WTC11 (cell line): ENCODE measurements around the gene IFT52. TPM values are rescaled to one million over a fixed set of nuclear protein-coding genes. Genes with fewer than 3 reads are reported as not detected.

Source experiments
- ATAC-seq: fragments of 200-7000 bp; cut with Tn5 transposase; 2 replicates; pipeline ENCODE4 v1.10.0; 2021; ENCODE audit warnings: mild to moderate bottlenecking, moderate library complexity
- CTCF ChIA-PET: fragments of 300-600 bp; sonication (Branson Sonifier 250); formaldehyde crosslinking; loops from one replicate; lab custom pipeline; 2021; ENCODE audit warnings: antibody characterized with exemption; lab: Charles Lee
- POLR2A ChIA-PET: fragments of 350-600 bp; sonication (Branson Sonifier 250); formaldehyde crosslinking; loops from one replicate; lab custom pipeline; 2021; ENCODE audit warnings: antibody characterized with exemption; lab: Charles Lee
- DNase-seq: peaks from one replicate; pipeline ENCODE4 v3.0.0; 2021; ENCODE audit warnings: low spot score
- H3K27ac Mint-ChIP-seq: 2 replicates; pipeline ENCODE4 v1.8.0; 2021; ENCODE audit warnings: mixed read lengths
- H3K27me3 Mint-ChIP-seq: 2 replicates; pipeline ENCODE4 v1.8.0; 2021; ENCODE audit warnings: low read depth, mild to moderate bottlenecking, moderate library complexity, mixed read lengths
- H3K36me3 Mint-ChIP-seq: 2 replicates; pipeline ENCODE4 v1.8.0; 2021; ENCODE audit warnings: mixed read lengths
- H3K4me1 Mint-ChIP-seq: 2 replicates; pipeline ENCODE4 v1.8.0; 2022; ENCODE audit warnings: mixed read lengths
- H3K4me3 Mint-ChIP-seq: 2 replicates; pipeline ENCODE4 v1.8.0; 2021; ENCODE audit warnings: mild to moderate bottlenecking, moderate library complexity, mixed read lengths
- H3K9me3 Mint-ChIP-seq: 2 replicates; pipeline ENCODE4 v1.8.0; 2021; ENCODE audit warnings: mixed read lengths
- CDX4 ChIP-seq: fragments of 250-450 bp; sonication (Bioruptor Pico); IDR thresholded peaks from 2 replicates; pipeline ENCODE4 v1.9.0; 2021; ENCODE audit warnings: moderate library complexity, mild to moderate bottlenecking, inconsistent platforms, borderline replicate concordance
- ESRRA ChIP-seq: sonication (generic); formaldehyde crosslinking; IDR thresholded peaks from 2 replicates; pipeline ENCODE4 v1.8.1; 2022; ENCODE audit warnings: mild to moderate bottlenecking, missing genetic modification reagents, borderline replicate concordance
- FOXJ3 ChIP-seq: sonication (generic); formaldehyde crosslinking; IDR thresholded peaks from 2 replicates; pipeline ENCODE4 v1.9.0; 2021; ENCODE audit warnings: missing genetic modification reagents, mild to moderate bottlenecking, borderline replicate concordance
- GABPB1 ChIP-seq: sonication (generic); formaldehyde crosslinking; IDR thresholded peaks from 2 replicates; pipeline ENCODE4 v1.8.1; 2023; ENCODE audit warnings: mild to moderate bottlenecking, missing genetic modification reagents
- IRF1 ChIP-seq: sonication (generic); formaldehyde crosslinking; IDR thresholded peaks from 2 replicates; pipeline ENCODE4 v1.8.0; 2023; ENCODE audit warnings: missing genetic modification reagents
- MYBL2 ChIP-seq: sonication (generic); formaldehyde crosslinking; IDR thresholded peaks from 2 replicates; pipeline ENCODE4 v1.8.1; 2023; ENCODE audit warnings: mild to moderate bottlenecking, moderate library complexity, missing genetic modification reagents
- PRDM15 ChIP-seq: sonication (generic); formaldehyde crosslinking; IDR thresholded peaks from 2 replicates; pipeline ENCODE4 v1.8.0; 2022; ENCODE audit warnings: missing genetic modification reagents
- PRRX2 ChIP-seq: fragments of 250-450 bp; sonication (Bioruptor Pico); IDR thresholded peaks from 2 replicates; pipeline ENCODE4 v1.8.0; 2021; ENCODE audit warnings: mild to moderate bottlenecking
- ZNF219 ChIP-seq: sonication (generic); formaldehyde crosslinking; IDR thresholded peaks from 2 replicates; pipeline ENCODE4 v1.8.0; 2023; ENCODE audit warnings: missing genetic modification reagents, mild to moderate bottlenecking, borderline replicate concordance
- ZNF263 ChIP-seq: sonication (generic); formaldehyde crosslinking; IDR thresholded peaks from 2 replicates; pipeline ENCODE4 v1.8.1; 2022; ENCODE audit warnings: low read depth, mild to moderate bottlenecking, moderate library complexity, missing genetic modification reagents
- total RNA-seq: library from RNA; stranded (reverse); gene quantifications from 3 replicates; pipeline ENCODE4 v1.2.3, GENCODE V29; 2021

IFT52 gene
- total RNA-seq, 1 experiment from 2014 or later = 27.5 TPM

- no peak for ATAC-seq
- Mint-ChIP-seq H3K4me3 (no peak overlapping the region), H3K9me3 (no peaks in the 10 kb centered on the region)
- no peak for TF ChIP-seq ZNF263 (CRISPR knock-in tag)
- no peak for TF ChIP-seq ZNF219 (CRISPR knock-in tag)
- TF ChIP-seq PRRX2 (CRISPR knock-in tag) = no peak
- TF ChIP-seq MYBL2 (CRISPR knock-in tag) = no peak
- TF ChIP-seq CDX4 (CRISPR knock-in tag) = no peak
- TF ChIP-seq IRF1 (CRISPR knock-in tag) = no peak
- TF ChIP-seq, all 79 proteins: peak for 0
- Mint-ChIP-seq H3K36me3 (no peaks in the 10 kb centered on the region), H3K27ac (no peak overlapping the region), H3K27me3 (no peaks in the 10 kb centered on the region), H3K4me1 (peaks cover 12% of the 10 kb centered on the region)
- no peak for DNase-seq
- POLR2A ChIA-PET = no interaction called here
- CTCF ChIA-PET = no interaction called here
Measured at GRCh38 chr20:43579861-43580793, 10.6 kb upstream of the IFT52 start.

GRCh38 chr20:43583133-43583864 is 7.4 kb upstream of the IFT52 start:
- H3K36me3 Mint-ChIP-seq = no peaks in the 10 kb centered on the region
- H3K27me3 Mint-ChIP-seq = no peaks in the 10 kb centered on the region
- H3K9me3 Mint-ChIP-seq = no peaks in the 10 kb centered on the region
- no peak for ATAC-seq
- POLR2A ChIA-PET = no interaction called here
- TF ChIP-seq FOXJ3 (CRISPR knock-in tag) (no peak), PRDM15 (CRISPR knock-in tag) (0 out of 2 replicates have a peak, but pooled peaks have one; percentile 13)
- CTCF ChIA-PET = interaction anchor here (1.1 to 1.5 kb wide), 3 partner anchors 8 to 134 kb away, joined by 4 to 6 read pairs (median 4); partner anchors contain the start of gene IFT52
- no peak overlapping the region for H3K4me3 Mint-ChIP-seq
- no peak for DNase-seq
- H3K27ac Mint-ChIP-seq = no peak overlapping the region
- H3K4me1 Mint-ChIP-seq = peaks cover 12% of the 10 kb centered on the region

GRCh38 chr20:43583982-43584432 is 6.7 kb upstream of the IFT52 start:
- H3K27ac Mint-ChIP-seq = no peak overlapping the region
- POLR2A ChIA-PET = no interaction called here
- H3K27me3 Mint-ChIP-seq = no peaks in the 10 kb centered on the region
- no peaks in the 10 kb centered on the region for H3K9me3 Mint-ChIP-seq
- peaks cover 12% of the 10 kb centered on the region for H3K4me1 Mint-ChIP-seq
- CTCF ChIA-PET = interaction anchor here (1.1 to 1.4 kb wide), 3 partner anchors 13 to 135 kb away, joined by 3 to 4 read pairs (median 4); no protein-coding TSS in a partner anchor
- H3K36me3 Mint-ChIP-seq = no peaks in the 10 kb centered on the region
- ATAC-seq (no peak), DNase-seq (no peak)
- no peak overlapping the region for H3K4me3 Mint-ChIP-seq
- TF ChIP-seq GABPB1 (CRISPR knock-in tag) (peak; percentile 76), ESRRA (CRISPR knock-in tag) (no peak)
